Measurements from ENCODE around the gene THOC6. TPM values are rescaled to one million over a fixed set of nuclear protein-coding genes. Genes with fewer than 3 reads are reported as not detected.

THOC6 gene
- total and polyA plus RNA-seq, 2 donors (not counting 1 experiment from before 2014, with no cell fraction given), result 28.5 to 52.2 TPM

DNA sequence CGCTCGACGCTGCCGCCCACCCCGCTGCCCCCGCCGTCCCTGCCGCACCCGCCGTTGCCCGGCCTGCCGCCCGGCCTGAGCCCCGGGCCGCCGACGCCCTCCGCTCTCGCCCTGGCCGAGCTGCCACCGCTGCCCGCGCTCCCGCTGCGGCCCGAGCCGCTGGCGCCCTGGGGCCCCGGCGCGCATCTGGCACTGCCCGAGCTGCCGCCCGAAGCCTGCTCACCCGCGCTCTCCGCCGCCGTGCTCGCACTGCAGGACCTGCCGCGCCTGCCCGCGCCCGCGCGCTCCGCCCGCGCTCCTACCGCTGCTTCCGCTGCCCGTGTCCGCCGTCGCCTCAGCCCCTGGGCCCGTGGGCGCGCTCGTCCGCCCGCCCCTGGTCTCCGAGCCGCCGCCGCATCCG, 19.5 kb upstream of the THOC6 start:
- H3K9me3 ChIP-seq (ENCODE audit: control extremely low read depth in 1 of 3, control insufficient read depth in 2 of 3, insufficient read depth in 1 of 3, low read length in 2 of 3), result peaks cover 0 to 18% (median 0%) of the 10 kb centered on the region in 3 donors
- Mint-ChIP-seq H3K9me3 (ENCODE audit: insufficient read depth) (no peaks in the 10 kb centered on the region), H3K27me3 (peaks cover 9% of the 10 kb centered on the region), H3K4me1 (peaks cover 26% of the 10 kb centered on the region), H3K27ac (no peak overlapping the region), H3K4me3 (peak overlapping the region; percentile 71)
- peaks cover 25 to 32% of the 10 kb centered on the region in 2 donors for H3K4me1 ChIP-seq (ENCODE audit: control insufficient read depth in 2 of 2, insufficient read depth in 2 of 2, low read length in 2 of 2)
- H3K27me3 ChIP-seq (replicated peaks in 1 of 4; ENCODE audit: control extremely low read depth in 1 of 4, control insufficient read depth in 3 of 4, insufficient read depth in 4 of 4, low read length in 3 of 4), result peaks cover 0 to 10% (median 2%) of the 10 kb centered on the region in 4 experiments
- no peak overlapping the region for H2AFZ ChIP-seq (ENCODE audit: insufficient read depth, low read depth, low read length, poor library complexity, severe bottlenecking)
- H3K9ac ChIP-seq (ENCODE audit: low read length), result no peak overlapping the region
- ChIA-PET POLR2A (interaction anchor here (1.1 kb wide), 2 partner anchors 16 to 18 kb away, joined by 5 to 9 read pairs; partner anchors contain the start of genes HCFC1R1 and TNFRSF12A), CTCF (interaction anchor here (0.6 to 9.6 kb wide), 18 partner anchors 14 to 160 kb away, joined by 3 to 213 read pairs (median 4); partner anchors contain the start of genes CLDN6, HCFC1R1, THOC6 and TNFRSF12A)
- WGBS (ENCODE audit: insufficient coverage), result under 1% methylated on average over 66 of the region's 67 CpGs
- ATAC-seq (ENCODE audit: low read depth), result no peak
- intact Hi-C loops (cut with micrococcal nuclease), result loop anchor here (1.0 kb wide), 2 partner anchors 20 to 24 kb away; partner anchors contain the start of genes PKMYT1 and THOC6
- no peak overlapping the region for H3K4me3 ChIP-seq (ENCODE audit: control extremely low read depth in 1 of 5, extremely low read depth in 1 of 5, insufficient read depth in 1 of 5, low read depth in 2 of 5, low read length in 4 of 5)
- no peak for DNase-seq
- no peaks in the 10 kb centered on the region for H3K36me3 ChIP-seq (replicated peaks in 1 of 2; ENCODE audit: control extremely low read depth in 1 of 2, control insufficient read depth in 1 of 2, extremely low read depth in 1 of 2, insufficient read depth in 2 of 2, low read length in 1 of 2)
- no peak overlapping the region for H3K27ac ChIP-seq (ENCODE audit: low read length in 2 of 2)
- TF ChIP-seq EZH2 (IDR thresholded peaks at IDR 0.05; ENCODE audit: borderline replicate concordance, insufficient read depth, low read depth, low read length, poor library complexity, severe bottlenecking) (no peak), CTCF (IDR thresholded peaks at IDR 0.05) (no peak)
- peak overlapping the region; percentile 68 for H3K4me2 ChIP-seq (replicated peaks; ENCODE audit: low read depth, low read length, poor library complexity, severe bottlenecking)
- H4K20me1 ChIP-seq (ENCODE audit: control insufficient read depth, insufficient read depth, low read length, poor library complexity, severe bottlenecking), result no peaks in the 10 kb centered on the region
- no peaks in the 10 kb centered on the region for H3K79me2 ChIP-seq (ENCODE audit: control insufficient read depth, insufficient read depth, low read length)

- ATAC-seq (ENCODE audit: low read depth) (no peak), DNase-seq (no peak)
- peaks cover 9% of the 10 kb centered on the region for H3K27me3 Mint-ChIP-seq
- peak overlapping the region; percentile 71 for H3K4me3 Mint-ChIP-seq
- peaks cover 26% of the 10 kb centered on the region for H3K4me1 Mint-ChIP-seq
- CTCF ChIA-PET, result interaction anchor here (1.0 to 9.6 kb wide), 4 partner anchors 17 to 124 kb away, joined by 3 to 213 read pairs (median 32); partner anchors contain the start of genes HCFC1R1, THOC6 and TNFRSF12A
- Histone ChIP-seq H3K9ac (ENCODE audit: low read length) (no peak overlapping the region), H3K4me2 (replicated peaks; ENCODE audit: low read depth, low read length, poor library complexity, severe bottlenecking) (peak overlapping the region; percentile 68), H3K36me3 (replicated peaks in 1 of 2; ENCODE audit: control extremely low read depth in 1 of 2, control insufficient read depth in 1 of 2, extremely low read depth in 1 of 2, insufficient read depth in 2 of 2, low read length in 1 of 2) (no peaks in the 10 kb centered on the region), H3K9me3 (ENCODE audit: control extremely low read depth in 1 of 3, control insufficient read depth in 2 of 3, insufficient read depth in 1 of 3, low read length in 2 of 3) (peaks cover 0 to 18% (median 0%) of the 10 kb centered on the region in 3 donors), H3K79me2 (ENCODE audit: control insufficient read depth, insufficient read depth, low read length) (no peaks in the 10 kb centered on the region), H3K27me3 (replicated peaks in 1 of 4; ENCODE audit: control extremely low read depth in 1 of 4, control insufficient read depth in 3 of 4, insufficient read depth in 4 of 4, low read length in 3 of 4) (peaks cover 0 to 10% (median 3%) of the 10 kb centered on the region in 4 experiments), H2AFZ (ENCODE audit: insufficient read depth, low read depth, low read length, poor library complexity, severe bottlenecking) (no peak overlapping the region), H3K27ac (ENCODE audit: low read length in 2 of 2) (no peak overlapping the region), H3K4me1 (ENCODE audit: control insufficient read depth in 2 of 2, insufficient read depth in 2 of 2, low read length in 2 of 2) (peaks cover 25 to 32% of the 10 kb centered on the region in 2 donors), H3K4me3 (ENCODE audit: control extremely low read depth in 1 of 5, extremely low read depth in 1 of 5, insufficient read depth in 1 of 5, low read depth in 2 of 5, low read length in 4 of 5) (peak overlapping the region in 2 of 5 experiments; percentile 21 to 29), H4K20me1 (ENCODE audit: control insufficient read depth, insufficient read depth, low read length, poor library complexity, severe bottlenecking) (no peaks in the 10 kb centered on the region)
- WGBS (ENCODE audit: insufficient coverage), result 11% methylated on average over 21 of the region's 25 CpGs
- intact Hi-C loops (cut with micrococcal nuclease), result loop anchor here (1.0 kb wide), 2 partner anchors 19 to 25 kb away; partner anchors contain the start of genes PKMYT1 and THOC6
- POLR2A ChIA-PET, result no interaction called here
- H3K27ac Mint-ChIP-seq, result no peak overlapping the region
- H3K9me3 Mint-ChIP-seq (ENCODE audit: insufficient read depth), result no peaks in the 10 kb centered on the region
- TF ChIP-seq EZH2 (IDR thresholded peaks at IDR 0.05; ENCODE audit: borderline replicate concordance, insufficient read depth, low read depth, low read length, poor library complexity, severe bottlenecking) (no peak), CTCF (IDR thresholded peaks at IDR 0.05) (no peak)
Measured at GRCh38 chr16:3004781-3005284, 19.0 kb upstream of the THOC6 start.

Data from B cell (primary cell).